SK-N-SH (cell line): ENCODE data around the gene ARID1B. TPM values are rescaled to one million over a fixed set of nuclear protein-coding genes. Genes with fewer than 3 reads are reported as not detected.
A peak's percentile ranks its signal among the peaks of the same experiment; 100 is the strongest.

ENCODE experiments used
- CTCF ChIA-PET: fragments of 300-600, 350-600 bp; formaldehyde crosslinking; extraction: SDS; loops from one replicate; lab custom pipeline; 2021; lab: Yijun Ruan, JAX
- POLR2A ChIA-PET: fragments of 350-600 bp; sonication (Branson Sonifier 250); formaldehyde crosslinking; extraction: SDS; loops from one replicate; lab custom pipeline; 2020; ENCODE audit warnings: antibody characterized with exemption, inconsistent platforms; lab: Yijun Ruan, JAX
- DNase-seq: peaks from one replicate; pipeline ENCODE4 v3.0.0; 2012
- H2AFZ ChIP-seq: fragments of 200-600 bp; sonication (generic); 2 replicates; pipeline ENCODE4 v1.8.1; 2016; ENCODE audit warnings: antibody characterized with exemption, mild to moderate bottlenecking, low read depth
- H3F3A ChIP-seq: fragments of 200-600 bp; sonication (generic); replicated peaks from 2 replicates; pipeline ENCODE3; 2016; ENCODE audit warnings: antibody characterized with exemption, mild to moderate bottlenecking; ENCODE audit not compliant: insufficient read depth
- H3K27ac ChIP-seq, 2 experiments: fragments of 200-500 bp in 1 of 2; fragments of 200-600 bp in 1 of 2; sonication (Bioruptor generic) in 1 of 2; sonication (generic), shearing (Covaris generic) in 1 of 2; 2 replicates each; pipeline versions ENCODE4 v1.5.1 to v1.6.1; 2014 to 2016; ENCODE audit warnings: low read depth in 2 of 2, inconsistent platforms in 1 of 2, low read length in 1 of 2, mild to moderate bottlenecking in 1 of 2, mixed read lengths in 1 of 2
- H3K27me3 ChIP-seq: fragments of 200-600 bp; sonication (generic), shearing (Covaris generic); 2 replicates; pipeline ENCODE4 v1.6.1; 2016; ENCODE audit warnings: mixed run types; ENCODE audit not compliant: insufficient read depth
- H3K36me3 ChIP-seq, 2 experiments: fragments of 200-500 bp in 1 of 2; fragments of 200-600 bp in 1 of 2; sonication (Bioruptor generic) in 1 of 2; sonication (generic) in 1 of 2; replicated peaks in 1 of 2; 2 replicates each; pipeline versions ENCODE3 to v1.5.1; 2014 to 2016; ENCODE audit warnings: low read length in 1 of 2, mild to moderate bottlenecking in 1 of 2; ENCODE audit not compliant: insufficient read depth in 2 of 2, control insufficient read depth in 1 of 2
- H3K4me1 ChIP-seq, 2 experiments: fragments of 200-500 bp in 1 of 2; fragments of 200-600 bp in 1 of 2; sonication (Bioruptor generic) in 1 of 2; sonication (generic), shearing (Covaris generic) in 1 of 2; 2 replicates each; pipeline versions ENCODE4 v1.5.1 to v1.6.1; 2014 to 2016; ENCODE audit warnings: low read depth in 1 of 2, low read length in 1 of 2, mixed run types in 1 of 2; ENCODE audit not compliant: insufficient read depth in 2 of 2, control insufficient read depth in 1 of 2
- H3K4me2 ChIP-seq: fragments of 200-600 bp; sonication (generic), shearing (Covaris generic); 2 replicates; pipeline ENCODE4 v1.6.1; 2017; ENCODE audit warnings: mixed run types
- H3K4me3 ChIP-seq, 2 experiments: fragments of 200-500 bp in 1 of 2; fragments of 200-600 bp in 1 of 2; sonication (Bioruptor generic) in 1 of 2; sonication (generic), shearing (Covaris generic) in 1 of 2; 2 replicates each; pipeline versions ENCODE4 v1.5.1 to v1.8.1; 2014 to 2016; ENCODE audit warnings: low read depth in 2 of 2, inconsistent platforms in 1 of 2, low read length in 1 of 2, mild to moderate bottlenecking in 1 of 2, mixed read lengths in 1 of 2, moderate library complexity in 1 of 2
- H3K79me2 ChIP-seq: fragments of 200-600 bp; sonication (generic); 2 replicates; pipeline ENCODE4 v1.8.1; 2017; ENCODE audit warnings: mild to moderate bottlenecking; ENCODE audit not compliant: insufficient read depth
- H3K9ac ChIP-seq: fragments of 200-600 bp; sonication (generic); 2 replicates; pipeline ENCODE4 v1.6.1; 2017; ENCODE audit warnings: mixed run types
- H3K9me2 ChIP-seq: fragments of 200-600 bp; sonication (generic); 2 replicates; pipeline ENCODE4 v1.6.1; 2017; ENCODE audit warnings: mixed run types
- H3K9me3 ChIP-seq: fragments of 200-600 bp; sonication (generic); 2 replicates; pipeline ENCODE4 v1.6.1; 2017; ENCODE audit warnings: mixed run types, mild to moderate bottlenecking, moderate library complexity
- H4K20me1 ChIP-seq: fragments of 200-600 bp; sonication (generic); 2 replicates; pipeline ENCODE4 v1.6.1; 2017; ENCODE audit warnings: mild to moderate bottlenecking, mixed run types; ENCODE audit not compliant: insufficient read depth
- CHD2 ChIP-seq: fragments of 150-350 bp; IDR thresholded peaks from 2 replicates; pipeline ENCODE4 v1.6.1; 2018; ENCODE audit warnings: low read length; ENCODE audit not compliant: partially characterized antibody
- EZH2phosphoT487 ChIP-seq: fragments of 200-600 bp; sonication (generic); IDR thresholded peaks from 2 replicates; pipeline ENCODE4 v1.6.1; 2017; ENCODE audit warnings: low read depth, mixed run types, mild to moderate bottlenecking, antibody characterized with exemption, moderate library complexity, borderline replicate concordance
- FOSL2 ChIP-seq: IDR thresholded peaks from 2 replicates; pipeline ENCODE4 v1.4.0; 2012; ENCODE audit warnings: low read depth, mild to moderate bottlenecking, moderate library complexity, borderline replicate concordance
- GATA2 ChIP-seq: sonication (generic); formaldehyde crosslinking; IDR thresholded peaks from 2 replicates; pipeline ENCODE4 v1.5.0; 2020; ENCODE audit warnings: mild to moderate bottlenecking, missing genetic modification reagents
- JUND ChIP-seq: IDR thresholded peaks from 2 replicates; pipeline ENCODE4 v1.4.0; 2012
- MEF2A ChIP-seq: IDR thresholded peaks from 2 replicates; pipeline ENCODE4 v1.4.0; 2012; ENCODE audit warnings: low read depth, borderline replicate concordance
- MXI1 ChIP-seq: IDR thresholded peaks from 2 replicates; pipeline ENCODE4 v1.6.1; 2012; ENCODE audit warnings: mild to moderate bottlenecking, low read depth, low read length, improper control_type of control experiment
- POLR2AphosphoS5 ChIP-seq: IDR thresholded peaks from 2 replicates; pipeline ENCODE4 v1.6.1; 2012; ENCODE audit warnings: low read depth, low read length
- RCOR1 ChIP-seq: fragments of 150-350 bp; IDR thresholded peaks from 2 replicates; pipeline ENCODE4 v1.6.1; 2017; ENCODE audit warnings: antibody characterized with exemption, low read length
- REST ChIP-seq: IDR thresholded peaks from 2 replicates; pipeline ENCODE4 v1.6.1; 2012; ENCODE audit warnings: mild to moderate bottlenecking, low read depth, low read length, moderate library complexity
- RFX5 ChIP-seq: IDR thresholded peaks from 2 replicates; pipeline ENCODE4 v1.6.1; 2012; ENCODE audit warnings: mild to moderate bottlenecking, improper control_type of control experiment, low read length
- SIN3A ChIP-seq: IDR thresholded peaks from 2 replicates; pipeline ENCODE4 v1.6.1; 2012; ENCODE audit warnings: low read depth, mild to moderate bottlenecking, low read length, moderate library complexity, borderline replicate concordance
- SMC3 ChIP-seq: IDR thresholded peaks from 2 replicates; pipeline ENCODE4 v1.6.1; 2012; ENCODE audit warnings: low read depth, low read length, improper control_type of control experiment
- TAF1 ChIP-seq: IDR thresholded peaks from 2 replicates; pipeline ENCODE4 v1.6.1; 2012; ENCODE audit warnings: low read depth, mild to moderate bottlenecking, low read length, moderate library complexity, borderline replicate concordance
- TCF12 ChIP-seq: IDR thresholded peaks from 2 replicates; pipeline ENCODE4 v1.4.0; 2012
- TEAD4 ChIP-seq: IDR thresholded peaks from 2 replicates; pipeline ENCODE4 v1.4.0; 2012; ENCODE audit warnings: mild to moderate bottlenecking, borderline replicate concordance; ENCODE audit not compliant: insufficient read depth
- USF1 ChIP-seq: IDR thresholded peaks from 2 replicates; pipeline ENCODE4 v1.4.0; 2012; ENCODE audit warnings: low read depth, borderline replicate concordance
- YY1 ChIP-seq: IDR thresholded peaks from 2 replicates; pipeline ENCODE4 v1.4.0; 2012; ENCODE audit warnings: low read depth, mild to moderate bottlenecking
- ZBTB33 ChIP-seq: IDR thresholded peaks from 2 replicates; pipeline ENCODE4 v1.4.0; 2012; ENCODE audit warnings: low read depth, borderline replicate concordance
- WGBS: methylation state at CpG from one replicate; pipeline ENCODE4 v1.1.6; 2017; ENCODE audit warnings: low lambda C conversion rate; 5-methylcytosine and 5-hydroxymethylcytosine counted together
- polyA plus RNA-seq, 3 experiments: library from polyadenylated mRNA; depleted of rRNA; stranded (reverse); fragments of >200 nt; gene quantifications; 2 replicates each; pipeline ENCODE4 v1.2.3, GENCODE V29; 2012
- TF ChIP-seq, protein P1 (sequence below): IDR thresholded peaks from 2 replicates; pipeline ENCODE4 v1.4.0; 2012; ENCODE audit warnings: low read depth

ARID1B gene
- polyA plus RNA-seq, 1 of the 3 experiments (the other 2 are of a cell fraction), result 13.6 TPM

DNA sequence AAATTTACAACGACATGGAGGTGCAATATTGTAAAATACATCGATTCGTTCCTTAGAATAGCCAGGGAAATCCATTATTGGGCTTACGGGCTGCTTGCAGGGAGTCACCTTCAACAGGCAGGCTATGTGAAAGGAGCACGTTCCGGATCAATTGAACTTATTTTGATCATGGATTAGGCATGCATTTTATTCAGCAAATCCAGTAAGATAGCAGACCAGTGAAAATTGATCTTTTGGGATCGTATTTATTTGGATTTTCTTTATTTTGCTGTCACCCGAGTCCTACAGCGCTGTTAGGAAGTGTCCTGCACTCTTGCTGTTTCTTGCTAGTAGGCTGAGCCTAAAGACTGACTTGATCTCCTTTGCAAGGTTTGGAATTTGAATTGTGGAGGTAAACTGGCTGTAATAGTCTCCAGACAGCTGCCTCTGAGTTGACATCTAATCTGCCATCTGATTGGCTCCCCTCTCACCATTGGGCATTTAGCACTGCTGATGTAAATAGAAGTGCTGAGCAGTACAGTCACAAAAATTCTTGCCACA is 3.0 kb downstream of the ARID1B start (continued):
- TF ChIP-seq ZBTB33 (no peak), SIN3A (peak; percentile 99), MXI1 (peak; percentile 92; the same call in 1 of the 2 replicates), RCOR1 (0 out of 2 replicates have a peak, but pooled peaks have one; percentile 33), POLR2AphosphoS5 (peak; percentile 56; the same call in 1 of the 2 replicates), GATA2 (0 out of 2 replicates have a peak, but pooled peaks have one; percentile 19), TAF1 (peak; percentile 41; the same call in 1 of the 2 replicates), TCF12 (no peak), USF1 (no peak)
- TF ChIP-seq, protein P1, sequence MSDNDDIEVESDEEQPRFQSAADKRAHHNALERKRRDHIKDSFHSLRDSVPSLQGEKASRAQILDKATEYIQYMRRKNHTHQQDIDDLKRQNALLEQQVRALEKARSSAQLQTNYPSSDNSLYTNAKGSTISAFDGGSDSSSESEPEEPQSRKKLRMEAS, result 0 out of 2 replicates have a peak, but pooled peaks have one; percentile 14

DNA sequence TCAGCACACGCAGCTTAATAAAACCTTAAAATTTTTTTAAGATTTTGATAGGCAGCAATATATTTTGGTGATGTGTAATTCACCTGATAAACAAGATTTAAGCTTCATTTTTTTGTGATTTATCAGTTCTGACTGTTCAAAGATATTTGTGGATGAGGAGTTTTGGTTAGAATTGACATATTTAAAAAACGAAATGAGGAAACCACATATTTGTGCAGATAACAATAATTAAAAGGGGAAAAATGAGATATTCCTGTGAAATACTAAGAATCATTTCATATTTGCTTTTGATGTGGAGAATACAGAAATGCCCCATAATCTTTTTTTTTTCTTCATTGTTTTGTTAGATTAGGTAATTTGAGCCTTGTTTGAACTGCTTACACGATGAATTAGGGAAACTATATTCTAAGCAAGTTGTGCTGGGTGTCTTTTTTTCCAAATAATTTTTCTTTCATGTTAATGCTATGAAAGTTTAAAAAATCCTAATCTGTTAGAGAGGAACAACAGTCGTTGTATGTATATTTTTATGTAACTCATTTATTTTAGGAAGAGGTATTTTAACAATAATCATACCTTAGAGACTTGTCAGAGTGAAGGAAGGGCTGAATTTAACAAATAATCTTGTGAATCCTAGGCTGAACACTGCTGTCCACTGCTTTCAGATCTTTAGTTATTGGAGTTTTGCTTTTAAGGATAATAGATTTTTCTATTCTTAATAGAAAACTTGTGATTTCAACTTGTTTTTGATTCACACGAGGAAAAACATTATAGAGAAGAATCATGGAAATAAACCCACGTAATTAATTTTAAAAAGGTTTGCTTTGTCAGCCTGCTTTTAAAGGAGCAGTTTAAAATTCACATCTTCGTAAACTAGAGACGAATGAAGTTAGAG is 4.0 kb downstream of the ARID1B start:
- H3K9me2 ChIP-seq, result no peaks in the 10 kb centered on the region
- no peak for DNase-seq
- ChIA-PET POLR2A (interaction anchor here (3.3 kb wide), 1 partner anchor 95 kb away, joined by 15 read pairs; no protein-coding TSS in a partner anchor), CTCF (interaction anchor here (1.0 to 2.0 kb wide), 4 partner anchors 28 to 753 kb away, joined by 3 to 6 read pairs (median 4); no protein-coding TSS in a partner anchor)
- H3K4me2 ChIP-seq, result peak overlapping the region; percentile 91
- H3K27ac ChIP-seq, result peak overlapping the region; percentile 50 to 65
- H3K36me3 ChIP-seq, result peaks cover 10 to 14% of the 10 kb centered on the region in 2 experiments
- no peaks in the 10 kb centered on the region for H3K27me3 ChIP-seq
- peak overlapping the region; percentile 62 for H3K9ac ChIP-seq
- H3F3A ChIP-seq, result peaks cover 20% of the 10 kb centered on the region
- no peaks in the 10 kb centered on the region for H3K9me3 ChIP-seq
- peaks cover 0 to 18% of the 10 kb centered on the region in 2 experiments; a peak in 2 of 4 replicates for H3K4me1 ChIP-seq
- no peak overlapping the region for H2AFZ ChIP-seq
- H3K4me3 ChIP-seq, result peak overlapping the region; percentile 66 to 75
- no peak for TF ChIP-seq SIN3A
- TF ChIP-seq RFX5, result no peak
- TF ChIP-seq YY1, result no peak
- no peak for TF ChIP-seq TEAD4
- TF ChIP-seq CHD2, result no peak
- no peak for TF ChIP-seq SMC3
- TF ChIP-seq FOSL2, result no peak
- TF ChIP-seq REST, result no peak
- no peak for TF ChIP-seq TAF1
- TF ChIP-seq MEF2A, result no peak
- TF ChIP-seq JUND, result no peak
- no peak for TF ChIP-seq EZH2phosphoT487
- TF ChIP-seq, all 33 proteins: peak for 0
- 19% methylated on average over 8 of the region's 8 CpGs for WGBS
- H3K79me2 ChIP-seq, result peaks cover 84% of the 10 kb centered on the region
- H4K20me1 ChIP-seq, result peaks cover 61% of the 10 kb centered on the region
